MCF 10A (cell line): ENCODE data around the gene RAPH1. TPM values are rescaled to one million over a fixed set of nuclear protein-coding genes. Genes with fewer than 3 reads are reported as not detected.

Experiments used
- BruUV-seq: library from RNA; stranded (reverse); fragments of 400-500 nt; replicated peaks from 2 replicates; lab custom pipeline; 2021; lab: Mats Ljungman, UMichigan
- CTCF ChIA-PET: fragments of 300-600 bp; sonication (Branson Sonifier 250); formaldehyde crosslinking; extraction: SDS; loops from one replicate; lab custom pipeline; 2021; ENCODE audit warnings: antibody characterized with exemption, inconsistent platforms; lab: Yijun Ruan, JAX
- POLR2A ChIA-PET: fragments of 300-600, 350-650 bp; sonication (Branson Sonifier 250); formaldehyde crosslinking; extraction: SDS; loops from one replicate; lab custom pipeline; 2020; ENCODE audit warnings: antibody characterized with exemption, inconsistent platforms; lab: Yijun Ruan, JAX
- DNase-seq: peaks from one replicate; pipeline ENCODE4 v3.0.0-alpha.2; 2018; ENCODE audit not compliant: unreplicated experiment
- H3K27ac Mint-ChIP-seq: one replicate; pipeline ENCODE4 v1.8.0; 2022; ENCODE audit warnings: mild to moderate bottlenecking, low read depth, mixed read lengths; ENCODE audit not compliant: unreplicated experiment
- H3K27me3 Mint-ChIP-seq: one replicate; pipeline ENCODE4 v1.8.0; 2022; ENCODE audit warnings: mixed read lengths; ENCODE audit not compliant: insufficient read depth, unreplicated experiment
- H3K36me3 Mint-ChIP-seq: one replicate; pipeline ENCODE4 v1.8.0; 2022; ENCODE audit warnings: mild to moderate bottlenecking, moderate library complexity, mixed read lengths; ENCODE audit not compliant: insufficient read depth, unreplicated experiment
- H3K4me1 Mint-ChIP-seq: one replicate; pipeline ENCODE4 v1.8.0; 2022; ENCODE audit warnings: mixed read lengths; ENCODE audit not compliant: insufficient read depth, unreplicated experiment
- H3K4me3 Mint-ChIP-seq: one replicate; pipeline ENCODE4 v1.8.0; 2022; ENCODE audit warnings: mild to moderate bottlenecking, moderate library complexity, mixed read lengths; ENCODE audit not compliant: unreplicated experiment
- H3K9me3 Mint-ChIP-seq: one replicate; pipeline ENCODE4 v1.8.0; 2022; ENCODE audit warnings: mixed read lengths; ENCODE audit not compliant: unreplicated experiment
- intact Hi-C: fragments of 100-400 bp; cut with micrococcal nuclease; formaldehyde crosslinking; loops from 2 replicates; pipeline ENCODE4 v1.14.1; 2022
- total RNA-seq: library from RNA; stranded (reverse); gene quantifications from 2 replicates; pipeline ENCODE4 v1.2.3, GENCODE V29; 2022
- TF ChIP-seq, protein P1 (sequence below): fragments of 200-600 bp; IDR thresholded peaks from one replicate; pipeline ENCODE4 v1.8.0; 2022; ENCODE audit warnings: antibody characterized with exemption, mild to moderate bottlenecking; ENCODE audit not compliant: unreplicated experiment

RAPH1 gene
- total RNA-seq, 1 experiment from 2014 or later = 79.8 TPM

DNA sequence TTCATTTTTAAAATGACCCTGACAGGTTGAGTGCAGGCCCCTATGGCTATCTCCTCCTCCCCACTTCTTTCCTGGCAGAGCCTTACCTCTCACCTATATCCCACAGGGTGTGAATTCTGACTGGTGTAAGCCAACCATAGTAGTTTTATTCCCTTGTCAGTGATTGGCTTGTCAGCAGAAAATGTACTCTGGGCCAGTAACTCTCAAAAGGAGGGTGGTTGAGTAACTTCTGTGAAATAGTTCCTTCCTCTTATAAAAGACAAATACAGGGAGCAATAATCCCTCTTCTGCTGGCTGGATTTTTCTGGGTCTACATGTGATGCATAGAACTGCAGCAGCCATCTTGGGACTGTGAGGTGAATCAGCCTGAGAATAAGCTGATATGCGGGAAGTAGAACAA, 83.4 kb downstream of the RAPH1 start:
- ChIA-PET POLR2A (interaction anchor here (1.6 kb wide), 1 partner anchor 20 kb away, joined by 3 read pairs; no protein-coding TSS in a partner anchor), CTCF (no interaction called here)
- no TSS peak for BruUV-seq
- no peaks in the 10 kb centered on the region for H3K27me3 Mint-ChIP-seq
- peak; percentile 13 for DNase-seq
- peaks cover 40% of the 10 kb centered on the region for H3K36me3 Mint-ChIP-seq
- TF ChIP-seq, protein P1, sequence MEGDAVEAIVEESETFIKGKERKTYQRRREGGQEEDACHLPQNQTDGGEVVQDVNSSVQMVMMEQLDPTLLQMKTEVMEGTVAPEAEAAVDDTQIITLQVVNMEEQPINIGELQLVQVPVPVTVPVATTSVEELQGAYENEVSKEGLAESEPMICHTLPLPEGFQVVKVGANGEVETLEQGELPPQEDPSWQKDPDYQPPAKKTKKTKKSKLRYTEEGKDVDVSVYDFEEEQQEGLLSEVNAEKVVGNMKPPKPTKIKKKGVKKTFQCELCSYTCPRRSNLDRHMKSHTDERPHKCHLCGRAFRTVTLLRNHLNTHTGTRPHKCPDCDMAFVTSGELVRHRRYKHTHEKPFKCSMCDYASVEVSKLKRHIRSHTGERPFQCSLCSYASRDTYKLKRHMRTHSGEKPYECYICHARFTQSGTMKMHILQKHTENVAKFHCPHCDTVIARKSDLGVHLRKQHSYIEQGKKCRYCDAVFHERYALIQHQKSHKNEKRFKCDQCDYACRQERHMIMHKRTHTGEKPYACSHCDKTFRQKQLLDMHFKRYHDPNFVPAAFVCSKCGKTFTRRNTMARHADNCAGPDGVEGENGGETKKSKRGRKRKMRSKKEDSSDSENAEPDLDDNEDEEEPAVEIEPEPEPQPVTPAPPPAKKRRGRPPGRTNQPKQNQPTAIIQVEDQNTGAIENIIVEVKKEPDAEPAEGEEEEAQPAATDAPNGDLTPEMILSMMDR = no peak
- H3K9me3 Mint-ChIP-seq = no peaks in the 10 kb centered on the region
- intact Hi-C loops = loop anchor here (5.0 to 10.0 kb wide), 4 partner anchors 124 to 879 kb away; partner anchors contain the start of gene ABI2
- H3K4me3 Mint-ChIP-seq = no peak overlapping the region
- H3K27ac Mint-ChIP-seq = no peak overlapping the region
- peaks cover 14% of the 10 kb centered on the region for H3K4me1 Mint-ChIP-seq

DNA sequence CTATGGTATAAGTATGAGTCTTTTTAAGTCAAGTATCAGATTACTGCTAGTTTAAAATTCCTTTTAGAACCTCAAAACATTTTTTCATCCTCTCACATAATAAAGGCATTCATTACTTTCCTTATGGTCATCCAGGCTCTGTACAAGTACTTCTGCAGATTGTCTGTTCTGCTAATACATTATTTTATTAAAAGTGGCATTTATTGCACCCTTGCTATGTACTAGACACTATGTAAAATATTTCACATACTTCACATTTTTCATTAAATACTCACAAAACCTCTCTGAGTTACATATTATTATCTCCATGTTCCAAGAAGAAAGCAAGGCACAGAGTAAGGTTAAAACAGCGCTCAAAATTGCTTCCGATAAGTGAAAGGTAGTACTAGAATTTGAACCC, 84.1 kb downstream of the RAPH1 start:
- POLR2A ChIA-PET = no interaction called here
- TF ChIP-seq, protein P1 = no peak
- no peak for DNase-seq
- Mint-ChIP-seq H3K27ac (no peak overlapping the region), H3K4me3 (no peak overlapping the region), H3K27me3 (no peaks in the 10 kb centered on the region), H3K9me3 (no peaks in the 10 kb centered on the region), H3K36me3 (peaks cover 42% of the 10 kb centered on the region), H3K4me1 (peaks cover 21% of the 10 kb centered on the region)
- BruUV-seq = no TSS peak
- intact Hi-C loops = loop anchor here (5.0 to 10.0 kb wide), 4 partner anchors 124 to 879 kb away; partner anchors contain the start of gene ABI2
- CTCF ChIA-PET = no interaction called here

DNA sequence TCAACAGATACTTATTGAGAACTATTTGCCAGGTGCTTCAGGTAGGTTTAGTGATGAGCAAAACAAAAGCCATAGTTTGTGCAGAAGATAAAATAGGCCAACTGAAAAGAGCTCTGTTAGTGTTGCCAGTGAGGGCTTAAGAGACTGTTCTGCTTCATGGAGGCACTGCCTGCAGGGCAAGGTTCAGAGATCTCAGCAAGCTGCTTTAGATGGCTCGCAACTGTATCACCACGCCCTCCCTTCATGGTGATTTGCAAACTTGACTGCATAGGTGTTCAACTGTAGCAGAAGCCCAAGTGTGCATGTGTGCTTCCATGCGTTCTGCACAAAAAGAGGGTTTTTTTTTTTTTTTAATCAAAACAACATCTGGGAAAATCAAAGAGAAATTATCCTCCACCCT, 84.5 kb downstream of the RAPH1 start:
- POLR2A ChIA-PET = no interaction called here

DNA sequence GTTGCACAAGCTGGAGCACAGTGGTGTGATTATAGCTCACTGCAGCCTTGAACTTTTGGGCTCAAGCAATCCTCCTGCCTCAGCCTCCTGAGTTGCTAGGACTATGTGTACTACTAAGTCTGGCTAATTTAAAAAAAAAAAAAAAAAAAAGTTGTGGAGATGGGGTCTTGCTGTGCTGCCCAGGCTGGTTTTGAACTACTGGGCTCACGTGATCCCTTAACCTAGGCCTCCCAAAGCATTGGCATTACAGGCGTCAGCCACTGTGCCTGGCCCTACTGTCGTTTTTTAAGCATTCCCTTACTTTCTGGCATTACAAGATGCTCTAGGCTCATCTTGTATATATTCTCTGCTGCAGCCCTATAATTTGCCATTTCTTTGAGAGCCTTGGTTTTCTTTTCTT, 88.3 kb downstream of the RAPH1 start:
- POLR2A ChIA-PET = interaction anchor here (0.5 kb wide), 1 partner anchor 399 kb away, joined by 3 read pairs; no protein-coding TSS in a partner anchor
- no TSS peak for BruUV-seq
- Mint-ChIP-seq H3K27ac (peak overlapping the region; percentile 46), H3K27me3 (no peaks in the 10 kb centered on the region), H3K9me3 (no peaks in the 10 kb centered on the region), H3K4me3 (no peak overlapping the region), H3K36me3 (peaks cover 54% of the 10 kb centered on the region), H3K4me1 (peaks cover 24% of the 10 kb centered on the region)
- DNase-seq = no peak
- intact Hi-C loops = no loop called here
- TF ChIP-seq, protein P1 = no peak
- CTCF ChIA-PET = interaction anchor here (0.6 to 1.3 kb wide), 3 partner anchors 187 to 1170 kb away, joined by 3 to 6 read pairs (median 3); no protein-coding TSS in a partner anchor

More for the DNA sequence above, 84.5 kb downstream of the RAPH1 start:
- Mint-ChIP-seq H3K9me3 (no peaks in the 10 kb centered on the region), H3K4me3 (no peak overlapping the region), H3K27me3 (no peaks in the 10 kb centered on the region), H3K27ac (no peak overlapping the region), H3K36me3 (peaks cover 42% of the 10 kb centered on the region), H3K4me1 (peaks cover 25% of the 10 kb centered on the region)
- no TSS peak for BruUV-seq
- no peak for DNase-seq
- CTCF ChIA-PET = interaction anchor here (0.6 to 0.7 kb wide), 2 partner anchors 19 to 225 kb away, joined by 4 to 7 read pairs; no protein-coding TSS in a partner anchor
- TF ChIP-seq, protein P1 = no peak
- intact Hi-C loops = loop anchor here (5.0 to 10.0 kb wide), 4 partner anchors 123 to 878 kb away; partner anchors contain the start of gene ABI2
